Type B pancreatic cell (in vitro differentiated cells): ENCODE results near the gene NUTF2. TPM values are rescaled to one million over a fixed set of nuclear protein-coding genes. Genes with fewer than 3 reads are reported as not detected.

Source experiments
- DNase-seq: peaks from one replicate; pipeline ENCODE4 v3.0.0; 2021; ENCODE audit warnings: mixed read lengths; ENCODE audit not compliant: unreplicated experiment; ENCODE audit errors: extremely low spot score
- H3K27ac Mint-ChIP-seq: 2 replicates; pipeline ENCODE4 v1.8.0; 2021; ENCODE audit warnings: mild to moderate bottlenecking, mixed read lengths
- H3K27me3 Mint-ChIP-seq: 2 replicates; pipeline ENCODE4 v1.8.0; 2021; ENCODE audit warnings: mixed read lengths
- H3K36me3 Mint-ChIP-seq: 2 replicates; pipeline ENCODE4 v1.8.0; 2021; ENCODE audit warnings: mixed read lengths
- H3K4me1 Mint-ChIP-seq: one replicate; pipeline ENCODE4 v1.8.0; 2021; ENCODE audit warnings: mixed read lengths; ENCODE audit not compliant: unreplicated experiment
- H3K4me3 Mint-ChIP-seq: 2 replicates; pipeline ENCODE4 v1.8.0; 2021; ENCODE audit warnings: mild to moderate bottlenecking, mixed read lengths
- H3K9me3 Mint-ChIP-seq: 2 replicates; pipeline ENCODE4 v1.8.0; 2021; ENCODE audit warnings: mixed read lengths
- total RNA-seq: library from RNA; stranded (reverse); gene quantifications from 2 replicates; pipeline ENCODE4 v1.2.1, GENCODE V29; 2021; ENCODE audit warnings: low replicate concordance
- TF ChIP-seq, protein P1 (sequence below): fragments of 200-600 bp; sonication (generic); conservative IDR thresholded peaks from 2 replicates; pipeline ENCODE4 v1.5.0; 2021; ENCODE audit warnings: antibody characterized with exemption, mild to moderate bottlenecking

Gene NUTF2
- total RNA-seq, 1 donor from 2014 or later: 144 TPM

- DNase-seq: no peak
- H3K4me1 Mint-ChIP-seq: peaks cover 5% of the 10 kb centered on the region
- H3K9me3 Mint-ChIP-seq: no peaks in the 10 kb centered on the region
- peaks cover 4% of the 10 kb centered on the region for H3K36me3 Mint-ChIP-seq
- H3K4me3 Mint-ChIP-seq: no peak overlapping the region
- no peaks in the 10 kb centered on the region for H3K27me3 Mint-ChIP-seq
- TF ChIP-seq, protein P1, sequence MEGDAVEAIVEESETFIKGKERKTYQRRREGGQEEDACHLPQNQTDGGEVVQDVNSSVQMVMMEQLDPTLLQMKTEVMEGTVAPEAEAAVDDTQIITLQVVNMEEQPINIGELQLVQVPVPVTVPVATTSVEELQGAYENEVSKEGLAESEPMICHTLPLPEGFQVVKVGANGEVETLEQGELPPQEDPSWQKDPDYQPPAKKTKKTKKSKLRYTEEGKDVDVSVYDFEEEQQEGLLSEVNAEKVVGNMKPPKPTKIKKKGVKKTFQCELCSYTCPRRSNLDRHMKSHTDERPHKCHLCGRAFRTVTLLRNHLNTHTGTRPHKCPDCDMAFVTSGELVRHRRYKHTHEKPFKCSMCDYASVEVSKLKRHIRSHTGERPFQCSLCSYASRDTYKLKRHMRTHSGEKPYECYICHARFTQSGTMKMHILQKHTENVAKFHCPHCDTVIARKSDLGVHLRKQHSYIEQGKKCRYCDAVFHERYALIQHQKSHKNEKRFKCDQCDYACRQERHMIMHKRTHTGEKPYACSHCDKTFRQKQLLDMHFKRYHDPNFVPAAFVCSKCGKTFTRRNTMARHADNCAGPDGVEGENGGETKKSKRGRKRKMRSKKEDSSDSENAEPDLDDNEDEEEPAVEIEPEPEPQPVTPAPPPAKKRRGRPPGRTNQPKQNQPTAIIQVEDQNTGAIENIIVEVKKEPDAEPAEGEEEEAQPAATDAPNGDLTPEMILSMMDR: no peak
- H3K27ac Mint-ChIP-seq: no peak overlapping the region
These were observed 38.8 kb downstream of the NUTF2 start for GRCh38 chr16:67885545-67885944.

GRCh38 chr16:67885976-67886375, 39.2 kb downstream of the NUTF2 start:
- Mint-ChIP-seq H3K4me3 (no peak overlapping the region), H3K27ac (no peak overlapping the region), H3K4me1 (peaks cover 5% of the 10 kb centered on the region), H3K9me3 (no peaks in the 10 kb centered on the region), H3K36me3 (peaks cover 4% of the 10 kb centered on the region), H3K27me3 (no peaks in the 10 kb centered on the region)
- TF ChIP-seq, protein P1: no peak
- DNase-seq: no peak

DNA sequence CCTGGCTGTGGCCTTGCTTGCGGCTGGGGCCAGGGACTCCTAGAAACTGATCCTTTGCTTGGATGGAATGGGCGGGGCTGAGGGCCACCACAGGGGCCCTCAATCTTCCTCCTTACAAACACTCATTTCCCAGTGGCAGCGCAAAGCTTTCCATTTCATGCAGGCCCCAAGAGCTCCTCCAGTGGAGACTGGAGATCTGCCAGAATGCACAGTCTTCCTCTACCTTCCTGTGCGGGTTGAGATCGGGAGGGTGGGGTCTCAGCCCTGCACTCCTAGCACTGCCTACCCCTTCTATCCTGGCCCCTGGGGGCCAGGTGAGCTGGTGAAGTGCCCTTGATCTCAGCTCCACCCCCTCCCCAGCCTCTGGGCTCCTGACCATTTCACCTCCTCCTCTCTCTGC, 39.7 kb downstream of the NUTF2 start:
- H3K27me3 Mint-ChIP-seq: no peaks in the 10 kb centered on the region
- H3K4me3 Mint-ChIP-seq: no peak overlapping the region
- DNase-seq: no peak
- no peaks in the 10 kb centered on the region for H3K9me3 Mint-ChIP-seq
- TF ChIP-seq, protein P1: no peak
- no peak overlapping the region for H3K27ac Mint-ChIP-seq
- H3K4me1 Mint-ChIP-seq: peaks cover 5% of the 10 kb centered on the region
- peaks cover 4% of the 10 kb centered on the region for H3K36me3 Mint-ChIP-seq

- TF ChIP-seq, protein P1: no peak
- Mint-ChIP-seq H3K4me1 (peaks cover 13% of the 10 kb centered on the region), H3K36me3 (peaks cover 4% of the 10 kb centered on the region), H3K4me3 (no peak overlapping the region), H3K27me3 (no peaks in the 10 kb centered on the region), H3K9me3 (no peaks in the 10 kb centered on the region), H3K27ac (no peak overlapping the region)
- DNase-seq: no peak
These were observed 41.6 kb downstream of the NUTF2 start for GRCh38 chr16:67888331-67888730.

DNA sequence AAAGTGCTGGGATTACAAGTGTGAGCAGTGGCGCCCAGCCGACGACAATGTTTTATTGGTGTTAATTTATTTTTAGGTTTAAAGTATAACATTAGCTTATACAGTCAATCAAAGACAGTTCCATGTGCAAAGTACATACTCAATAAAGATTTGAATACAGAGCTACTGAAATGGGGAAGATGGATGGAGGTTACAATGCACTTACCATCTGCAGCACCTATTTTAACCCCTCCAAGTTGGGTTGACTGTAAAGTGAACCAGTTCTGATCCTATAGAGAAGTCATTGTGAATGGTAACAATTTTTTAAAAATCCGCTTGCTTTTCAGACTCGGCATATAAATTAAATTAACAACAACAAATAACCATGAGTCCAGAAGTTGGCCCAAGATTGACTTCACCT, 45.6 kb downstream of the NUTF2 start:
- Mint-ChIP-seq H3K36me3 (no peaks in the 10 kb centered on the region), H3K27me3 (no peaks in the 10 kb centered on the region), H3K27ac (peak overlapping the region; percentile 91), H3K9me3 (no peaks in the 10 kb centered on the region), H3K4me3 (peak overlapping the region; percentile 88), H3K4me1 (peaks cover 24% of the 10 kb centered on the region)
- DNase-seq: no peak
- TF ChIP-seq, protein P1: no peak
